Right lobe of liver (tissue), 6 donors: Measurements from ENCODE around the gene CDK14. TPM values are rescaled to one million over a fixed set of nuclear protein-coding genes. Genes with fewer than 3 reads are reported as not detected.
A peak's percentile ranks its signal among the peaks of the same experiment; 100 is the strongest.

Experiments
- ATAC-seq, 4 donors: fragments of 200-7000 bp; cut with Tn5 transposase; one replicate each; pipeline ENCODE4 v1.9.1; 2020; ENCODE audit warnings: mild to moderate bottlenecking in 4 of 4, moderate library complexity in 4 of 4
- DNase-seq, 3 donors: peaks; one replicate each; pipeline ENCODE4 v3.0.0-alpha.2; 2020
- H3K27ac ChIP-seq, 3 donors: fragments of 200-600 bp; one replicate each; pipeline ENCODE4 v1.8.0; 2022
- H3K27me3 ChIP-seq, 2 donors: fragments of 200-600 bp; one replicate each; pipeline ENCODE4 v1.8.0; 2022
- H3K36me3 ChIP-seq, 4 donors: fragments of 200-600 bp; sonication (generic) in 1 of 4; one replicate each; pipeline versions ENCODE4 v1.5.1 to v1.8.0; 2017 to 2022; ENCODE audit warnings: control low read depth in 1 of 4
- H3K4me1 ChIP-seq, 4 donors: fragments of 200-600 bp; sonication (generic) in 1 of 4; one replicate each; pipeline versions ENCODE4 v1.5.1 to v1.8.0; 2017 to 2022; ENCODE audit warnings: control low read depth in 1 of 4
- H3K4me3 ChIP-seq, 3 donors: fragments of 200-600 bp; one replicate each; pipeline ENCODE4 v1.8.0; 2022
- H3K9me3 ChIP-seq, 4 donors: fragments of 200-600 bp; sonication (generic) in 1 of 4; one replicate each; pipeline versions ENCODE4 v1.5.1 to v1.8.0; 2017 to 2022; ENCODE audit warnings: control low read depth in 1 of 4
- CTCF ChIP-seq, 4 donors: fragments of 200-600 bp in 3 of 4; fragments of 450-650 bp in 1 of 4; IDR thresholded peaks; one replicate each; pipeline versions ENCODE4 v1.5.1 to v1.8.0; 2016 to 2022; ENCODE audit warnings: antibody characterized with exemption in 4 of 4, mild to moderate bottlenecking in 2 of 4
- POLR2A ChIP-seq: fragments of 450-650 bp; IDR thresholded peaks from one replicate; pipeline ENCODE4 v1.6.1; 2017; ENCODE audit warnings: antibody characterized with exemption, mild to moderate bottlenecking
- WGBS: methylation state at CpG from one replicate; pipeline ENCODE4 v1.1.6; 2018; ENCODE audit warnings: low coverage, low lambda C conversion rate; ENCODE audit not compliant: insufficient coverage; ENCODE audit errors: missing lambda C conversion rate; 5-methylcytosine and 5-hydroxymethylcytosine counted together
- intact Hi-C, 2 donors: fragments of 100-400 bp; cut with DNase I; formaldehyde crosslinking; loops; one replicate each; pipeline versions ENCODE4 v1.11.2 to v1.14.1; 2022
- total RNA-seq, 6 experiments: library from RNA; depleted of rRNA in 2 of 6; stranded (reverse); fragments of >200 nt in 2 of 6; fragmentation: NEBNext Ultra II Directional in 3 of 6; extraction: Animal tissue kit (Norgen Biotek cat#: 25700) in 3 of 6; gene quantifications; one replicate each; pipeline versions ENCODE4 v1.1.0 to v1.2.4, GENCODE V29; 2016 to 2023
- donor health status: DM: no; HTN: yes; CAD: no.
- donor health status: DM: no; HTN: no; CAD: no.
- donor health status: DM: no; HTN: no; CAD: no.
- donor health status: DM: no; HTN: yes; CAD: no.
- donor health status: DM: no; HTN: yes; CAD: no.

CDK14 gene
- total RNA-seq, 6 experiments from 2014 or later, result 12.6 to 28.7 (median 17.9) TPM

DNA sequence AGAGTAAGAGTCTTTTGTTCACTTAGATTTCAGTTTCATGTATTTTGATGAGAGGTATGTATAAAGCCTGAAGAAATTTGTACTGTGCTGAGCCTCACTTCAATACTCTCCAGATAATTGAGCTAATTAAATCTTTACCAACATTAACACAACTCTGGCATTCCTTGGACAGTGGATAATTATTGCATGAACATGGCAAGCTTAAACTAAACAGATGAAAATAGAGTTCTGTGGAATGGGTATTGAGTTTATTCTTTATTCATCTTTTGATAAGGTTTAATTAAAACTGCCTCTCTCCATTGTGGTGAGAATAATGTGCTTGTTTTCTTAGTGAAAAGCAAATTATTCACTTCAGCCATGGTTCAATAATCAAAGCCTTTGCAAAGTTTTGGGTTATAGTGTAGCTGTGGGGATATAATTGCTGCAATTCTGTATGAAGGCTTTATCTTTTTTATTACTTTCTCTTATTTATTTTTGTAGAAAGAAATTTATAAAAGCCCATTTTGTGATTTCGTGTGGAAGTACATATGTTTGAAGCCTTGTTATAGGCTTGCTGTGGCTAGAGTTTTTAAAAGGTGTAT lies 541.8 kb downstream of the CDK14 start:
- no peaks in the 10 kb centered on the region for H3K36me3 ChIP-seq
- no peak for TF ChIP-seq CTCF (IDR thresholded peaks at IDR 0.05)
- TF ChIP-seq POLR2A, result no peak
- H3K27me3 ChIP-seq, result no peaks in the 10 kb centered on the region
- intact Hi-C loops, result no loop called here
- WGBS, result 80% methylated on average over 1 of the region's 1 CpG
- no peak overlapping the region for H3K4me3 ChIP-seq
- H3K27ac ChIP-seq, result no peak overlapping the region
- H3K9me3 ChIP-seq, result no peaks in the 10 kb centered on the region
- no peak for ATAC-seq
- H3K4me1 ChIP-seq, result no peaks in the 10 kb centered on the region
- DNase-seq, result no peak

GRCh38 chr7:91140286-91140685 lies 544.2 kb downstream of the CDK14 start:
- DNase-seq (no peak), ATAC-seq (no peak)
- intact Hi-C loops, result no loop called here
- 80% methylated on average over 2 of the region's 2 CpGs for WGBS
- Histone ChIP-seq H3K27me3 (no peaks in the 10 kb centered on the region), H3K36me3 (no peaks in the 10 kb centered on the region), H3K4me1 (no peaks in the 10 kb centered on the region), H3K27ac (no peak overlapping the region), H3K9me3 (no peaks in the 10 kb centered on the region), H3K4me3 (no peak overlapping the region)
- no peak for TF ChIP-seq CTCF (IDR thresholded peaks at IDR 0.05)

DNA sequence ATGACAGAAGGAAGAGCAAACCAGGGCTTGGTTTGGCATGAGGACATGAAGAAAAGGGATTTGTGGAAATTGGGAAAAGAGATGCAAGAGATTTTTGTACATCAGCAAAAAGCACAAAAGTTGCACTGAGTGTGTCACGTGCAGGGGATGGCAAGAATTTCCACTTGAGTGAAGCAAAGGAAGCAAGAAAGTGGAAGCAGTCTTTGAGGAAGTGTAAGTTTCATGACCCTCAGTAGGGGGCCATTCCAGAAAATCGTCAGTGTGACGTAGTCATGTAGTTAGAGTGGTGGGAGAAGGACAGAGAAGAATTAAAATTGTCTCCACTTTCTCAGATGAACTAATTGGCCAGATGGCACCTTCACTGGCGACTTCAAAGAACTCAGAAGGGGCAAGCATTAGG lies 544.9 kb downstream of the CDK14 start:
- ATAC-seq (peak in 2 of 4 donors; percentile 24 to 33), DNase-seq (no peak)
- no peak overlapping the region for H3K27ac ChIP-seq
- intact Hi-C loops, result no loop called here
- 55% methylated on average over 4 of the region's 4 CpGs for WGBS
- H3K9me3 ChIP-seq, result no peaks in the 10 kb centered on the region
- no peaks in the 10 kb centered on the region for H3K4me1 ChIP-seq
- no peak for TF ChIP-seq POLR2A
- H3K4me3 ChIP-seq, result no peak overlapping the region
- no peaks in the 10 kb centered on the region for H3K36me3 ChIP-seq
- H3K27me3 ChIP-seq, result no peaks in the 10 kb centered on the region

DNA sequence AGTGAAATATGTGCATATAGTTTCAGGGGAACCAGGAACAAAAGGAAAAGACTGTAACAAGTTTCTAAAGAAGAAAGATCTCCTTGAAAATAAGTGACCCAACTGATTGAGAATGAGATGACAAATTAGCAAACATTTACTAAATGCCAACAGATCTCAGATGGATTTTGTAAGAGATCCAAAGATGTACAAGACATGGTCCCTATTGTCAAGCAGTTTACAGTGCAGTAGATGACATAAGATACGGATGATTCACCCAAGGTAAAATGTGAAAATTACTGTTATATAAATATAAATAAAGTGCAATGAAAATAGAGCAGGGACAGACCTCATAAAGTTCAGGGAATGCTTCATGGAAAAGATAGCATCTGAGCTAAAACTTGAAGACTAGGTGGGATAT lies 546.6 kb downstream of the CDK14 start:
- no peak overlapping the region for H3K27ac ChIP-seq

More for the DNA sequence above, 546.6 kb downstream of the CDK14 start:
- Histone ChIP-seq H3K4me3 (no peak overlapping the region), H3K9me3 (no peaks in the 10 kb centered on the region), H3K36me3 (no peaks in the 10 kb centered on the region), H3K4me1 (no peaks in the 10 kb centered on the region), H3K27me3 (no peaks in the 10 kb centered on the region)
- ATAC-seq (no peak), DNase-seq (no peak)
- intact Hi-C loops, result no loop called here
- TF ChIP-seq CTCF (IDR thresholded peaks at IDR 0.05), result no peak
- TF ChIP-seq POLR2A, result no peak
- 92% methylated on average over 1 of the region's 1 CpG for WGBS
